ENCODE measurements around the gene VN1R5.

The VN1R5 gene

GRCh38 chr1:247294282-247294681 lies 38.4 kb downstream of the VN1R5 start:
- H3K9me3 ChIP-seq (ENCODE audit: control insufficient read depth, low read depth, low read length) = no peaks in the 10 kb centered on the region
- H3K36me3 ChIP-seq (ENCODE audit: control insufficient read depth, low read depth, low read length) = peaks cover 3% of the 10 kb centered on the region
- no peak overlapping the region for H3K9ac ChIP-seq (ENCODE audit: low read length)
- H3K4me1 ChIP-seq (ENCODE audit: control insufficient read depth, low read depth, low read length) = peaks cover 69% of the 10 kb centered on the region
- H3K27me3 ChIP-seq (ENCODE audit: control insufficient read depth, insufficient read depth, low read length) = no peaks in the 10 kb centered on the region
- H3K4me3 ChIP-seq (ENCODE audit: low read length) = no peak overlapping the region
- no peak overlapping the region for H3K27ac ChIP-seq (ENCODE audit: low read length)

- Histone ChIP-seq H3K27me3 (ENCODE audit: control insufficient read depth, insufficient read depth, low read length) (no peaks in the 10 kb centered on the region), H3K9me3 (ENCODE audit: control insufficient read depth, low read depth, low read length) (no peaks in the 10 kb centered on the region), H3K36me3 (ENCODE audit: control insufficient read depth, low read depth, low read length) (peaks cover 11% of the 10 kb centered on the region), H3K4me3 (ENCODE audit: low read length) (peak overlapping the region; percentile 16), H3K27ac (ENCODE audit: low read length) (no peak overlapping the region), H3K4me1 (ENCODE audit: control insufficient read depth, low read depth, low read length) (peaks cover 70% of the 10 kb centered on the region), H3K9ac (ENCODE audit: low read length) (no peak overlapping the region)
Observed at GRCh38 chr1:247295274-247295684, 39.4 kb downstream of the VN1R5 start.

DNA sequence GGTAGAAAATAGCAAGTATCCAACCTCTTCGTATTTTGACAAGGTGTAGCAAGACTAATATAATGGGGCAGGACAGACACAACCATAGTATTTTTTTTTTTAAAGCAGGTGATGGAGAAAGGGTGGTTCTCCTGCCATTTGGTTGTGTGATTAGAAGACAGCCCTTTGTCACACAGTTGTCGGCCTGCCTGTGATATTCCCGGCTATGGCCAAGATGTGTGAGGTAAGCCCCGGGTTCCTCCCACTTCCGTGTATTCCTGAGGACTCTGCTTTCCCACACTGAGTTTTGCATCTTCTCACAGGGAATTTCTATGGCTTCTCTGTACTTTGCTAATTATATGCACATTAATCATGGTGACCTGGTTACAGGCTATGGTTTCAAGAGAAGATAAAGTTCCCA lies 39.9 kb downstream of the VN1R5 start:
- H3K4me1 ChIP-seq (ENCODE audit: control insufficient read depth, low read depth, low read length) = peaks cover 70% of the 10 kb centered on the region
- H3K9me3 ChIP-seq (ENCODE audit: control insufficient read depth, low read depth, low read length) = no peaks in the 10 kb centered on the region
- no peak overlapping the region for H3K4me3 ChIP-seq (ENCODE audit: low read length)
- no peak overlapping the region for H3K27ac ChIP-seq (ENCODE audit: low read length)
- peaks cover 15% of the 10 kb centered on the region for H3K36me3 ChIP-seq (ENCODE audit: control insufficient read depth, low read depth, low read length)
- no peak overlapping the region for H3K9ac ChIP-seq (ENCODE audit: low read length)
- H3K27me3 ChIP-seq (ENCODE audit: control insufficient read depth, insufficient read depth, low read length) = no peaks in the 10 kb centered on the region

DNA sequence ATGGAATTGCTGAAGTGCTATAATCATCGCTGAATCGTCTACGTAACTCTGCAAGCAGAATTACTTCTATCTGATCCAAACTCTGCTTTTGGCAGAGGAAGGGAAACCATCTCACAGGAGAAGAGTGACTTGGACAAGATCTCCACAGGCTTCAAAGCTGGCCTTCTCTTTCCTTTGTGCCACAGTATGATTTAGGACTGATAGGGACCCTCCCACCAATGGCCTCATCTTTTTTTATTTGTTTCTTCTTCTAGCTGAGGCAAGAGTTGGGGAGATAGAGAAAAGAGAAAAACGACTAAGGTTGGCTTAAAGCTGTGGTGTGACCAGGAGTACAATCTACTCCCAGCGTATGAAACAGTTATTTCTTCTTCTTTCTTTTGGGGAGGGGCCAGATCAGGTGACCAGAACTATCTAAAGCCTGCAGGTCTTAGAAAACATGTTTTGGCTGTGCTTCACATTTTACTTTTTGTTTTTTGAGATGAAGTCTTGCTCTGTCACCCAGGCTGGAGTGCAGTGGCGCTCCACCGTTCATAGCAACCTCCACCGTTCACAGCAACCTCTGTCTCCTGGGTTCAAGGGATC lies 40.8 kb downstream of the VN1R5 start:
- no peak overlapping the region for H3K9ac ChIP-seq (ENCODE audit: low read length)
- no peaks in the 10 kb centered on the region for H3K9me3 ChIP-seq (ENCODE audit: control insufficient read depth, low read depth, low read length)
- H3K36me3 ChIP-seq (ENCODE audit: control insufficient read depth, low read depth, low read length) = peaks cover 20% of the 10 kb centered on the region
- H3K27me3 ChIP-seq (ENCODE audit: control insufficient read depth, insufficient read depth, low read length) = no peaks in the 10 kb centered on the region
- no peak overlapping the region for H3K4me3 ChIP-seq (ENCODE audit: low read length)
- peaks cover 70% of the 10 kb centered on the region for H3K4me1 ChIP-seq (ENCODE audit: control insufficient read depth, low read depth, low read length)
- H3K27ac ChIP-seq (ENCODE audit: low read length) = no peak overlapping the region

- Histone ChIP-seq H3K9ac (ENCODE audit: low read length) (no peak overlapping the region), H3K4me1 (ENCODE audit: control insufficient read depth, low read depth, low read length) (peaks cover 63% of the 10 kb centered on the region), H3K9me3 (ENCODE audit: control insufficient read depth, low read depth, low read length) (no peaks in the 10 kb centered on the region), H3K27me3 (ENCODE audit: control insufficient read depth, insufficient read depth, low read length) (no peaks in the 10 kb centered on the region), H3K27ac (ENCODE audit: low read length) (no peak overlapping the region), H3K36me3 (ENCODE audit: control insufficient read depth, low read depth, low read length) (peaks cover 27% of the 10 kb centered on the region), H3K4me3 (ENCODE audit: low read length) (no peak overlapping the region)
Observed at GRCh38 chr1:247297263-247298123, 41.6 kb downstream of the VN1R5 start.

- Histone ChIP-seq H3K27ac (ENCODE audit: low read length) (no peak overlapping the region), H3K9ac (ENCODE audit: low read length) (no peak overlapping the region), H3K36me3 (ENCODE audit: control insufficient read depth, low read depth, low read length) (peaks cover 33% of the 10 kb centered on the region), H3K27me3 (ENCODE audit: control insufficient read depth, insufficient read depth, low read length) (no peaks in the 10 kb centered on the region), H3K9me3 (ENCODE audit: control insufficient read depth, low read depth, low read length) (no peaks in the 10 kb centered on the region), H3K4me1 (ENCODE audit: control insufficient read depth, low read depth, low read length) (peaks cover 56% of the 10 kb centered on the region), H3K4me3 (ENCODE audit: low read length) (no peak overlapping the region)
Observed at GRCh38 chr1:247298124-247298481, 42.2 kb downstream of the VN1R5 start.

DNA sequence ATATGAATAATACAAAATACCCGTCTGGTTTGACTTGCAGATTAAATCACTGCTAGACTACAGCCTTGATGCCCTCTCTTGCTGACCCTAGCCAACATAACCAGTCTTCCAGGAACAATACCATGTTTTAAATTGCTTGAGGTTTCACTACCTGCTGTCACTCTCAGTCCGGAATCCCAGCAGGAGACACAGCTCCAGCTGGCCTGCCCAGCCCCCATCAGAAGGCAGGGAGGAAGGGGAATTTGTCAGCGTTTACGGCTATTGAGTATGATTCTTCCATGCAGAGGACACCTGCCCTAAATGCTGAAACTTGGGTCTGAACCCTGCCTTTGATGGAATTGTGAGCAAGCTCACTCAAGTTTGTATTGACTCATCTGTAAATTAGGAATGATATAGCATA lies 42.8 kb downstream of the VN1R5 start:
- peak overlapping the region; percentile 26 for H3K4me3 ChIP-seq (ENCODE audit: low read length)
- no peak overlapping the region for H3K9ac ChIP-seq (ENCODE audit: low read length)
- H3K4me1 ChIP-seq (ENCODE audit: control insufficient read depth, low read depth, low read length) = peaks cover 53% of the 10 kb centered on the region
- no peak overlapping the region for H3K27ac ChIP-seq (ENCODE audit: low read length)
- no peaks in the 10 kb centered on the region for H3K27me3 ChIP-seq (ENCODE audit: control insufficient read depth, insufficient read depth, low read length)
- peaks cover 39% of the 10 kb centered on the region for H3K36me3 ChIP-seq (ENCODE audit: control insufficient read depth, low read depth, low read length)
- no peaks in the 10 kb centered on the region for H3K9me3 ChIP-seq (ENCODE audit: control insufficient read depth, low read depth, low read length)

DNA sequence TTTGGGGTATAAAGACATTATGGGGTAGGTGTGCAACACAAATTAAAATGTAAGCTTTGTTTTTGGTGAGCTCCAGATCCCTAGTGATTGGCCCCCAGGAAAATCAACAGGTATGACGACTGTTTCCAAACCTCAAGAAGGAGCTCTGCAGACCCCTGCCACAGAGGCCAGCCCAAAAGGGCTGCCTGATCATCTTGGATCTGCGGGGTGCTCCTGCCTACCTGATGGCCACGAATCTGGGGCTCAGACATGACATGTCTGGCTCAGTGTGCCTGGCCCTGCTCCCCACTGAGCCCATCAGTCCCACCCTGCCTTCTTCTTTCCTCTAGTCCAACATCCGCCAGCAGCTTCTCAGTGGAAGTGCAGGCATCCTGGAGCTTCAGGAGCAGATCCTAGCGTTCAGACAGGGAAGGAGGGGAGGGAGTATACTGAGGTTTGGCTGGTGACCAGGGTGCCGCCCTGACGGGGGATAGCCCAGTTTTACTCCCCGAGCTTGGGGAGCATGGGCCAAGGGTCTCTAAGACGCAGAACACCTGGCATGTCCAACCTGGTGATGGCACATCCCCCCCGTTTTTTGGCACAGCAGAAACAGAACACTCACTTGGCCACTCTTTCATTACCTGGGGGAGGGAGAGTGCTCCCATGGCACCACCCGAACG lies 44.0 kb downstream of the VN1R5 start:
- H3K4me3 ChIP-seq (ENCODE audit: low read length) = no peak overlapping the region
- H3K9me3 ChIP-seq (ENCODE audit: control insufficient read depth, low read depth, low read length) = no peaks in the 10 kb centered on the region
- peaks cover 42% of the 10 kb centered on the region for H3K4me1 ChIP-seq (ENCODE audit: control insufficient read depth, low read depth, low read length)
- H3K27me3 ChIP-seq (ENCODE audit: control insufficient read depth, insufficient read depth, low read length) = no peaks in the 10 kb centered on the region
- H3K27ac ChIP-seq (ENCODE audit: low read length) = no peak overlapping the region
- no peak overlapping the region for H3K9ac ChIP-seq (ENCODE audit: low read length)
- peaks cover 49% of the 10 kb centered on the region for H3K36me3 ChIP-seq (ENCODE audit: control insufficient read depth, low read depth, low read length)

DNA sequence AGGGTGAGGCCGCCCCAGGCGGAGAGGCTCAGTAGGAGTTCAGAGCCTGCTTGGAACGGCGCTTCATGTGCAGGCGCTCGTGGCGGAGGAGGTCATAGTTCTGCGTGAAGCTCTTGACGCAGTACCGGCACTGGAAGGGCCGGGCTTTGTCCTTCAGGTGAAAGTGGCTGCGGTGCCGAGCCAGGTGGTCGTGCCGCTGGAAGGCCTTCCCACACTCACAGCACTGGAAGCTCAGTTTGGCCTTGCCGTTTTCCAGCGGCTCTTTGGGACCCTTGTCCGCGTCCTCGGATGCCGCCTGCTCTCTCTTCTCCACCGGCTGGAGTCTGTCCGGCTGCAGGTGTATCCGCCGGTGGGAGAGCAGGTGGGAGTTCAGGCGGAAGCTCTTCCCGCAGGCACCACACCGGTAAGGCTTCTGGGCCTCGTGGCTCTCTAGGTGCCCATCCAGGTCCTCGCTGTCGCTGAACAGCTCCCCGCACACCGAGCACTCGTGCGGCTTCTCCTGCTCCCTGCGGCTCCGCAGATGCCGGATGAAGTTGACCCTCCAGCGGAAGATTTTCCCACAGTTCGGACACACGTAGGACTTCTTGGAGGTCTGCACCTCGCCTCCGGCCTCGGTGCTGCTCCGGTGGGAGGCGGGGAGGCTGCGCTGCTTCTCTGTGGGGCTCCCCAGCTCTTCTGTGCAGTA lies 44.8 kb downstream of the VN1R5 start:
- Histone ChIP-seq H3K4me1 (ENCODE audit: control insufficient read depth, low read depth, low read length) (peaks cover 34% of the 10 kb centered on the region), H3K27ac (ENCODE audit: low read length) (no peak overlapping the region), H3K27me3 (ENCODE audit: control insufficient read depth, insufficient read depth, low read length) (no peaks in the 10 kb centered on the region), H3K36me3 (ENCODE audit: control insufficient read depth, low read depth, low read length) (peaks cover 56% of the 10 kb centered on the region), H3K9me3 (ENCODE audit: control insufficient read depth, low read depth, low read length) (no peaks in the 10 kb centered on the region), H3K9ac (ENCODE audit: low read length) (no peak overlapping the region), H3K4me3 (ENCODE audit: low read length) (no peak overlapping the region)

DNA sequence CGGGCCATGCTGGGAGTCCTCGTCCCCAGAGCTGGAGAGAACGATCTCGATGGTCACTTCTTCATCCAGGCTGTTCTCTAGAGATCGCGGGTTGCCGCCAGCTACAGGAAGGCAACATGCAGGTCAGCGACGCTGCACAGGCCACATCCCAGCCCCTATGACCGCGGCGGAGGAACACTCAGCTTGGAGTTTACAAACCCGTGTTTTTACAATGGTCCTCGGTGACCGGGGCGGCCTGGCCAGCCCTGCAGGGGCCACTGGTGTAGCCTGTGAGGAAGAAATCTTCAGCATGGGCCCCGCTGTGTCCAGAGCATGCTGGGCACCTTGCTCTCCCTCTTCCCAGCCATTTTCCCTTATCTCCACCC lies 45.3 kb downstream of the VN1R5 start:
- no peaks in the 10 kb centered on the region for H3K9me3 ChIP-seq (ENCODE audit: control insufficient read depth, low read depth, low read length)
- H3K4me1 ChIP-seq (ENCODE audit: control insufficient read depth, low read depth, low read length) = peaks cover 29% of the 10 kb centered on the region
- no peaks in the 10 kb centered on the region for H3K27me3 ChIP-seq (ENCODE audit: control insufficient read depth, insufficient read depth, low read length)
- H3K36me3 ChIP-seq (ENCODE audit: control insufficient read depth, low read depth, low read length) = peaks cover 56% of the 10 kb centered on the region
- no peak overlapping the region for H3K4me3 ChIP-seq (ENCODE audit: low read length)
- no peak overlapping the region for H3K27ac ChIP-seq (ENCODE audit: low read length)
- no peak overlapping the region for H3K9ac ChIP-seq (ENCODE audit: low read length)

- Histone ChIP-seq H3K9ac (ENCODE audit: low read length) (no peak overlapping the region), H3K4me3 (ENCODE audit: low read length) (no peak overlapping the region), H3K27ac (ENCODE audit: low read length) (no peak overlapping the region), H3K4me1 (ENCODE audit: control insufficient read depth, low read depth, low read length) (peaks cover 14% of the 10 kb centered on the region), H3K9me3 (ENCODE audit: control insufficient read depth, low read depth, low read length) (no peaks in the 10 kb centered on the region), H3K36me3 (ENCODE audit: control insufficient read depth, low read depth, low read length) (peaks cover 74% of the 10 kb centered on the region), H3K27me3 (ENCODE audit: control insufficient read depth, insufficient read depth, low read length) (no peaks in the 10 kb centered on the region)
Observed at GRCh38 chr1:247303216-247303615, 47.3 kb downstream of the VN1R5 start.
